Measurements from ENCODE around the gene BTN1A1.

BTN1A1 gene, protein sequence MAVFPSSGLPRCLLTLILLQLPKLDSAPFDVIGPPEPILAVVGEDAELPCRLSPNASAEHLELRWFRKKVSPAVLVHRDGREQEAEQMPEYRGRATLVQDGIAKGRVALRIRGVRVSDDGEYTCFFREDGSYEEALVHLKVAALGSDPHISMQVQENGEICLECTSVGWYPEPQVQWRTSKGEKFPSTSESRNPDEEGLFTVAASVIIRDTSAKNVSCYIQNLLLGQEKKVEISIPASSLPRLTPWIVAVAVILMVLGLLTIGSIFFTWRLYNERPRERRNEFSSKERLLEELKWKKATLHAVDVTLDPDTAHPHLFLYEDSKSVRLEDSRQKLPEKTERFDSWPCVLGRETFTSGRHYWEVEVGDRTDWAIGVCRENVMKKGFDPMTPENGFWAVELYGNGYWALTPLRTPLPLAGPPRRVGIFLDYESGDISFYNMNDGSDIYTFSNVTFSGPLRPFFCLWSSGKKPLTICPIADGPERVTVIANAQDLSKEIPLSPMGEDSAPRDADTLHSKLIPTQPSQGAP

DNA sequence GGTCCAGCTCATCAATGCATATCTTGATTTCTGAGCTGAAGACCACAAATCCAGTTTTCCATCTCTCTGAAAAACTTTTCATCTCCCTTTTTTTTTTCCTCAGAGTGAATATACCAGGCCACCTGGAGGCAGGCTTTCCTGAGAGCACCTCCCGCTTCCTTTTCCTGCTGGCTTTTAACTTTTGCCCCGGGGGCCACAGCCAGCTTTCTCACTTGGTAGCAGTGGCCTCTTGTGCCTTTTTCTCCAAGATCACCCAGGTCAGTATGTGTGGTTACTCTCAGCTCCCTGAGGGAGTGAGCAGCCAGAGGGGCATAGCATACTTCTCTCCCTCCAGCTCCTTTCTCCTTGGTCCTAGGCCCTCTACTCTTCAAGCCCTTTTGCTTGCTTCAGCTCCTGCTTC lies at the start of gene BTN1A1:
BTN1A1 (plus strand) TSS at position 202 of the 400 bp plus-strand sequence. CDS start 984 bp downstream, outside the sequence.
- DNase-seq (ENCODE audit: low read depth), result no peak
- H3K4me3 ChIP-seq (ENCODE audit: low read length), result no peak within 1 kb of the TSS
- TF ChIP-seq, protein P1, sequence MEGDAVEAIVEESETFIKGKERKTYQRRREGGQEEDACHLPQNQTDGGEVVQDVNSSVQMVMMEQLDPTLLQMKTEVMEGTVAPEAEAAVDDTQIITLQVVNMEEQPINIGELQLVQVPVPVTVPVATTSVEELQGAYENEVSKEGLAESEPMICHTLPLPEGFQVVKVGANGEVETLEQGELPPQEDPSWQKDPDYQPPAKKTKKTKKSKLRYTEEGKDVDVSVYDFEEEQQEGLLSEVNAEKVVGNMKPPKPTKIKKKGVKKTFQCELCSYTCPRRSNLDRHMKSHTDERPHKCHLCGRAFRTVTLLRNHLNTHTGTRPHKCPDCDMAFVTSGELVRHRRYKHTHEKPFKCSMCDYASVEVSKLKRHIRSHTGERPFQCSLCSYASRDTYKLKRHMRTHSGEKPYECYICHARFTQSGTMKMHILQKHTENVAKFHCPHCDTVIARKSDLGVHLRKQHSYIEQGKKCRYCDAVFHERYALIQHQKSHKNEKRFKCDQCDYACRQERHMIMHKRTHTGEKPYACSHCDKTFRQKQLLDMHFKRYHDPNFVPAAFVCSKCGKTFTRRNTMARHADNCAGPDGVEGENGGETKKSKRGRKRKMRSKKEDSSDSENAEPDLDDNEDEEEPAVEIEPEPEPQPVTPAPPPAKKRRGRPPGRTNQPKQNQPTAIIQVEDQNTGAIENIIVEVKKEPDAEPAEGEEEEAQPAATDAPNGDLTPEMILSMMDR (conservative IDR thresholded peaks at IDR 0.05; ENCODE audit: low read depth, low read length), result no peak

DNA sequence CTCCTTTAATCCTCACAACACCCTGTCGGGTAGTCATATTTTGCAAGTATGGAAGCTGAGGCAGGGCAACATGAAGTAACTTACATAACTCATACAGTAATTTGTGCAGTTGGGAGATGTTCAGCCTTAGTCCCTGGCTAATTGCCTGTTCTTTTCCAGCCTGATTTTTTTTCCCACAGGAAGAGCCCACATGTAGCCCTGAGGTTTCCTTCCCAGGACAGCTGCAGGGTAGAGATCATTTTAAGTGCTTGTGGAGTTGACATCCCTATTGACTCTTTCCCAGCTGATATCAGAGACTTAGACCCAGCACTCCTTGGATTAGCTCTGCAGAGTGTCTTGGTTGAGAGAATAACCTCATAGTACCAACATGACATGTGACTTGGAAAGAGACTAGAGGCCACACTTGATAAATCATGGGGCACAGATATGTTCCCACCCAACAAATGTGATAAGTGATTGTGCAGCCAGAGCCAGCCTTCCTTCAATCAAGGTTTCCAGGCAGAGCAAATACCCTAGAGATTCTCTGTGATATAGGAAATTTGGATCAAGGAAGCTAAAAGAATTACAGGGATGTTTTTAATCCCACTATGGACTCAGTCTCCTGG lies 47.4 kb upstream of the BTN1A1 start:
- DNase-seq (ENCODE audit: low read depth), result no peak
- H3K4me3 ChIP-seq (ENCODE audit: low read length), result no peak overlapping the region
- TF ChIP-seq, protein P1 (conservative IDR thresholded peaks at IDR 0.05; ENCODE audit: low read depth, low read length), result no peak

DNA sequence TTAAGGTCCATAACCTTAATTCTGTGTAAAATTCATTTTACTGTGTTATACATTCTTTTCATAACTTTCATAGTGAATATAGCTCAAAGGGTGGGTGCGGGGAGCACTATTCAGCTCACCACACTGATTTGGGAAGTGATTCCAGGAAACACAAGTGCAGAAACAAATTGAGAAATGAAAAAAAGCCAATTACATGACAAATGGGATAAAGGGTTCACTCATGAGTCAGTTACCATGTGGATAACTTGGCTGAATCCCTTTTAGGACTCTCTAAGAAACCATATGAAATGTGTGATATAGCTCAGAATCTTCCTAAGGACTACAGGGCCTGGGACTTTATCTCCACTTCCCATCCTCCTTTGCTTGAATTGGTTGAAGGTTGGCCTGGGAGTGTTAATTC lies 45.5 kb upstream of the BTN1A1 start:
- no peak for DNase-seq (ENCODE audit: low read depth)
- H3K4me3 ChIP-seq (ENCODE audit: low read length), result no peak overlapping the region
- TF ChIP-seq, protein P1 (conservative IDR thresholded peaks at IDR 0.05; ENCODE audit: low read depth, low read length), result no peak

DNA sequence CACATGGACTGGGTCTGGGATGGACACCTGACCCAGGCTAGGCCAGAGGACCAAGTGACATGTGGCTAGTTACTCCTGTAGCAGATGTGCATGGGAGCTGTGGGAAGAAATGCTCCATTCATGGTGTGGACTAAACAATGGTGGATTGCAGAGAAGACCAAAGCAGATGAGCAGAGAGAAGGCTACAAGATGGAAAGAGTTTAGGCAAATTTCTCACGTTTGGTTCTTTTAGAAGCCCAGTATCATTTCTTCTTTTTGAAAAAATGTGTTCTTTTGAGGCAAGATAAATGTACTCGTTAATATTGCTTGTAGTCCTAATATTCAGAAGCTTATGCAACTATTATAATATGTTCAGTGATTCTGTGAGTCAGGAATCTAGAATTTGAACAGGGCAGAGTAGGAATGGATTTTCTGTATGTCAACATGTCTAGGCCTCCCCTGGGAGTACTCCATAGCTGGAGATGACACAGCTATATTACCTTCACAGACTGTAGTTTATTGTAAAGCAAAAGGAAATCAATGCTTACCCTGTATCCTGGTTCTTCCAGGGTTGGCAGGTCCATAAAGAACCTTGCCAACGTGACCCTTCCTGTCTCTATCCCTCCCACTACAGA lies 44.6 kb upstream of the BTN1A1 start:
- DNase-seq (ENCODE audit: low read depth), result no peak
- H3K4me3 ChIP-seq (ENCODE audit: low read length), result no peak overlapping the region
- TF ChIP-seq, protein P1 (conservative IDR thresholded peaks at IDR 0.05; ENCODE audit: low read depth, low read length), result no peak

DNA sequence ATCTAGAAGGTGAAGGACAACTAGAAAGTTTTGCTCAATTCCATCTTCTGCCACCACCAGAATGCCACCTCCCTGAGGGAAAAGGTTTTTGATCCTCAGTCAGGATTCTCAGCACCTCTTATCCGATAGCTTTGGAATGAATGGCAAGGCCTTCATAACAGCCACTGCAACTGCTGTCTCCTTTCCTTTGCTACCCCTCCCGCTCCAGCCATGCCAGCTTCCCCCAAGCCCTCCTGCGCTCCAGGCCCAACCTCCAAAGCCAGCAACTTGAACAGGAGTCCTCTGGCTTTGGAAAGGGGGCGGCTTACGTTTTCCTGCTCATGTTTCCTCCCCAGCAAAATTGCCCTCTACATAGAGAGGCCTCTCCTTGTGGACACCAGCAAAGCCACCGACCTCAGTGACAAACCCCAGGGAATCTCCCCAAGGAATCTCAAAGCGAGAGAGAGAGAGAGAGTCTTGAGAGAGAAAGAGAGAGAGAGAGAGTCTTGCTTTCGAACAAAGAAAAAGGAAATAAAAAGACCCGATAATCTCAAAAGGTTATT lies 42.8 kb upstream of the BTN1A1 start:
- DNase-seq (ENCODE audit: low read depth), result no peak
- peak overlapping the region; percentile 99 for H3K4me3 ChIP-seq (ENCODE audit: low read length)
- TF ChIP-seq, protein P1 (conservative IDR thresholded peaks at IDR 0.05; ENCODE audit: low read depth, low read length), result no peak

DNA sequence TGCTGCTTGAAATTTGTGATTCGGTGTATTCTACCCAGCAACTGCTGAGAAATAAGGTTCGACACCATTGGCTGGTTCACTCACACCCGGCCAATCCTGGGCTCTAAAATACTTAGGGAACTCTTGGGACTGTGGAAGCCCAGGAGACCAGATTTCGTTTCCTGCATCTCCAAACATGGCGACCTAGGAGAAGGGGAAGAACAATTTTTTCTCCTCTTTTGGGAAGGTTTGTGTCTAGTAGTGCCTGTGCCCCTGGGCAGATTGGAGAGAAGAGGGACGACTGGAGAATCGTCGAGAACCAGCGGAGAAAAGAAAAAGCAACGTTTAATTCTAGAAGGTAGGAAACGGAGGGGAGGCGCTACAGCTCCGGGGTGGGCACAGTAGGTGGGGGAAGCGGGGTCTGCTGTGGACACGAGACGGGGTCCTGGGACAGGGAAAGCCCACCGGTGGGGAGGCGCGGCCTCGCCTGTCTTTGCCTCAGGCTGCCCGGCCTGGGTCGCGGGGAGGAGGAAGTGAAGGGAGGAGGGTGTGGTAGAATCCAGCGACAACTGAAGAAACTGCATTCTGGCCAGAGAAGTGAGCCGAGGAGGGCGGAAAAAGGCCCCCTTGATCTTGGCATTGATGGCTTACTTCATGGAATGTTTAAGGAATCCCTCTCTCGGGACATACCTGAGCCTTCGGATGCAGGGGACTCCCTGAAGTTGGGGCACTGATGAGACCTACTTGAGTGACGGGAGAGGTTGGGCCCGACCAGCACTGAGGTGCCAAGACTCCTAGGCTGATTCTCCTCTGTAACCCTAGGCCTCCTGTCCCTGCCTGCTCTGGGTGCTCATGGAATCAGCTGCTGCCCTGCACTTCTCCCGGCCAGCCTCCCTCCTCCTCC lies 42.1 kb upstream of the BTN1A1 start, which contains the start of gene BTN2A1:
BTN2A1 (plus strand) TSS at position 150 of the 883 bp plus-strand sequence; CDS start at position 832, 682 bp downstream.
- H3K4me3 ChIP-seq (ENCODE audit: low read length), result peak within 1 kb of the TSS; percentile 99
- peak; percentile 83 for DNase-seq (ENCODE audit: low read depth)
- TF ChIP-seq, protein P1 (conservative IDR thresholded peaks at IDR 0.05; ENCODE audit: low read depth, low read length), result no peak
